ENCODE measurements around the gene ZFHX2.

DNA sequence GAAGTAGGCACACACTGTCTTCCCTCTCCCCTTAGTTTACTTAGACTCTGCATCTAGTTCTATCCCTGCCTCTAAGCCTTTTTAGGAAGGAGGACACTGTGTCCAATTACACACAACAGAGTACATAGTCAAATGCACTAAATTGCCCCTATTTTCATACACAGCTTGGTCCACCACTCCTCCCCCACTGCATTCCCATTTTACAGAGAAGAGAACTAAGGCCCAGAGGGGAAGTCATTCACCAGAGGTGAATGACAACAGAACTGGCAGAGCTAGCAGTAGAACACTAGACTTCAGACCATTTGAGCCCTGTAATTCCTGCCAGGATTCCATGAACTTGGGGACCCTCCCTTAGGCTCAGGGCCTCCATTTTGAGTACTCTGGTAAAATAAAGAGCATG is 28.2 kb upstream of the ZFHX2 start:
- no peak for TF ChIP-seq EZH2 (IDR thresholded peaks at IDR 0.05; ENCODE audit: low read length)
- TF ChIP-seq, protein P1, sequence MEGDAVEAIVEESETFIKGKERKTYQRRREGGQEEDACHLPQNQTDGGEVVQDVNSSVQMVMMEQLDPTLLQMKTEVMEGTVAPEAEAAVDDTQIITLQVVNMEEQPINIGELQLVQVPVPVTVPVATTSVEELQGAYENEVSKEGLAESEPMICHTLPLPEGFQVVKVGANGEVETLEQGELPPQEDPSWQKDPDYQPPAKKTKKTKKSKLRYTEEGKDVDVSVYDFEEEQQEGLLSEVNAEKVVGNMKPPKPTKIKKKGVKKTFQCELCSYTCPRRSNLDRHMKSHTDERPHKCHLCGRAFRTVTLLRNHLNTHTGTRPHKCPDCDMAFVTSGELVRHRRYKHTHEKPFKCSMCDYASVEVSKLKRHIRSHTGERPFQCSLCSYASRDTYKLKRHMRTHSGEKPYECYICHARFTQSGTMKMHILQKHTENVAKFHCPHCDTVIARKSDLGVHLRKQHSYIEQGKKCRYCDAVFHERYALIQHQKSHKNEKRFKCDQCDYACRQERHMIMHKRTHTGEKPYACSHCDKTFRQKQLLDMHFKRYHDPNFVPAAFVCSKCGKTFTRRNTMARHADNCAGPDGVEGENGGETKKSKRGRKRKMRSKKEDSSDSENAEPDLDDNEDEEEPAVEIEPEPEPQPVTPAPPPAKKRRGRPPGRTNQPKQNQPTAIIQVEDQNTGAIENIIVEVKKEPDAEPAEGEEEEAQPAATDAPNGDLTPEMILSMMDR (optimal IDR thresholded peaks at IDR 0.05 in 1 of 3, IDR thresholded peaks at IDR 0.05 in 1 of 3, conservative IDR thresholded peaks at IDR 0.05 in 1 of 3; ENCODE audit: extremely low read depth in 1 of 3, insufficient read depth in 2 of 3, low read length in 3 of 3) = no peak
